A549 treated with Mapracorat at 1 μM for 4 hours (cell line): ENCODE data around the gene MCHR1. TPM values are rescaled to one million over a fixed set of nuclear protein-coding genes. Genes with fewer than 3 reads are reported as not detected.

ENCODE experiments used
- total RNA-seq: library from RNA; stranded (reverse); fragments of 200-300 nt; extraction: Qiagen RNA extraction; gene quantifications from 5 replicates; pipeline ENCODE4 v1.2.3, GENCODE V29; 2022

MCHR1 gene, protein sequence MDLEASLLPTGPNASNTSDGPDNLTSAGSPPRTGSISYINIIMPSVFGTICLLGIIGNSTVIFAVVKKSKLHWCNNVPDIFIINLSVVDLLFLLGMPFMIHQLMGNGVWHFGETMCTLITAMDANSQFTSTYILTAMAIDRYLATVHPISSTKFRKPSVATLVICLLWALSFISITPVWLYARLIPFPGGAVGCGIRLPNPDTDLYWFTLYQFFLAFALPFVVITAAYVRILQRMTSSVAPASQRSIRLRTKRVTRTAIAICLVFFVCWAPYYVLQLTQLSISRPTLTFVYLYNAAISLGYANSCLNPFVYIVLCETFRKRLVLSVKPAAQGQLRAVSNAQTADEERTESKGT
- total RNA-seq: not detected in 5 replicates

DNA sequence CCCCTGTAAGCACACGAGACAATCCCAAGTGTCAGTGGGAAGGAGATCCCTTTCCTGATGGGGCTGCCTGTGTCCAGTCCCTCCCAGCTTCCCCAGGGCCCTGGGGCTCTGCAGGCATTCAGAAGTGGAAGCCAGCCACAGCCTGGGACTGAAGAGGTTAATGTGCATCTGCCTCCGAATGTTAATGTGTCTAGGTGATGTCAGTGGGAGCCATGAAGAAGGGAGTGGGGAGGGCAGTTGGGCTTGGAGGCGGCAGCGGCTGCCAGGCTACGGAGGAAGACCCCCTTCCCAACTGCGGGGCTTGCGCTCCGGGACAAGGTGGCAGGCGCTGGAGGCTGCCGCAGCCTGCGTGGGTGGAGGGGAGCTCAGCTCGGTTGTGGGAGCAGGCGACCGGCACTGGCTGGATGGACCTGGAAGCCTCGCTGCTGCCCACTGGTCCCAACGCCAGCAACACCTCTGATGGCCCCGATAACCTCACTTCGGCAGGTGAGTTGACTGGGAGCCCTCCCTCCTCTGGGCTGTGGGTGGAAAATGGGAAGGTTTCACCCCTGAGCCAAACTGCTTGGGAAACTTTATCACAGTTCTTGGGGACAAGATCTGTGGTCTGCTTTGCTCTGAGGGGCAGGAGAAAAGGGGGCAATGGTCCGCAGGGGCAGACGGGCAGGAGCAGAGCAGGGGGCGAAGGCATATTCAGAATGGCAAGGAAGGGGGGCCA is at the start of gene MCHR1:
MCHR1 (plus strand) TSS at position 236 of the 715 bp plus-strand sequence; CDS start at position 405, 169 bp downstream.

DNA sequence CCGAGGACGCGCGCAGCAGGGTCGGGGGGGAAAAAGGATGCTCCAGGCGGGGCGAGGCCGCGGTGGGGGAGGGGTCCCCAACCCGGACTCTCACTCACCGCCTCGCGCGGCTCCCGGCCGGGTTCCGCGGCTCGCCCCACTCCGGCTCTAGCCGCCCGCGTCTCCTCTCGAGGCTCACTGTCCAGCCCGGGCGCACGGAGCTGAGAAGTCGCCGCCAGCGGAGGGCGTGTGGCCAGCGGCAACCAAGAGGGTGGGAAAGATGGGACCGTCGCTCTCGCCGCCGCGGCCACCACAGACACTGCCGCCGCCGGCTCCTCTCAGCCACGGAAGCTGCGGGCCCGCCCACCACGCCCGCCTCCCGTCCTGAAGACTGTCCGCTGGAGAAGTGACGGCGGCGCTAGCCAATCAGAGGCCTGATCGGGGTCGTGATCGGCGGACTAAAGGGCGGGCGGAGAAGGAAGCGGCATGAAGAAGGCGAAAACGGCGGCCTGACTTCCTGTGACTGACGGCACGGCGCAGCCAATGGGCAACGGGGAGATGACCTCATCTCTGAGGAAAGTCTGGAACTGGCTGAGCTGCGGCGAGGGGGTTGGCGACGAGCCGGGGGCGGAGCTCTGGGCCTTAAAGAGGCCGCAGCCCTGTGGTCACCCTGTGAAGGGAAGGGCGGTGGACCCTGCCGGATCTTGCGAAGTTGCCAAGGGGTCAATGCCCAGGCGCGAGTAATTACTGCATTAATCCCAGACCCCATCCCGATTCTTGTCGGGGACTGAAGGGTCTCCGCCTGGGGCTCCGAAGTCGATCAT is 42.7 kb upstream of the MCHR1 start, which contains the start of gene MRTFA:
MRTFA (minus strand) TSS at position 340 of the 803 bp plus-strand sequence.

Other genes starting within 250 kb of the MCHR1 start
- 39.8 to 54.3 TPM (median 51.1 TPM) in 5 replicates for gene MRTFA, start 42.8 kb upstream of the MCHR1 start, total RNA-seq
- 21.4 to 25.5 TPM (median 22.1 TPM) in 5 replicates for gene SLC25A17, start 139.9 kb downstream of the MCHR1 start, total RNA-seq
- gene ST13, start 177.2 kb downstream of the MCHR1 start, total RNA-seq: 156 to 181 TPM (median 158 TPM) in 5 replicates
- 7.6 to 11.1 TPM (median 8.4 TPM) in 5 replicates for gene XPNPEP3, start 177.7 kb downstream of the MCHR1 start, total RNA-seq
- not detected in 5 replicates for gene DNAJB7, start 182.6 kb downstream of the MCHR1 start, total RNA-seq